ENCODE results near the gene DCUN1D1. TPM values are rescaled to one million over a fixed set of nuclear protein-coding genes. Genes with fewer than 3 reads are reported as not detected.

Gene DCUN1D1
- total RNA-seq, 3 donors from 2014 or later (not counting 1 experiment from before 2014, with no cell fraction given): 46.5 to 62.0 (median 51.7) TPM

DNA sequence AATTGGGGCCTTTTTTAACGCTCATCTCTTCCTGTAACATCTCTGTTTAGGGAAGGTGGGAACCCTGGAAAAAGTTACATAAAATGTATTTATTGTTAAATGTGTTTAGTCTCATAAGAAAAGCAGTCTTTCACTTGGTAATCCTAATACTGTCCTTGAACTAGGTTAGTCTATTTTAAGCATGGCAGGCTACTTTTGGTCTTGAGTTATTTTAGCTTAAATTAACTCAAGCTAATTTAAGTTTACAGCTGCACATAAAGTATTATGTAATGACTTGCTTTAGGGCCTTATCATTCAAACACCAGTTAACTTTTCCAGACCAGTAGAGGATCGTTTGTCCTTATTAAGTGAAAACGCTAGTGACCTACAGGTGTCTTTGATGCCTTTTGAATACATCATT, 63.2 kb downstream of the DCUN1D1 start:
- H3K36me3 Mint-ChIP-seq: no peaks in the 10 kb centered on the region
- peaks cover 39% of the 10 kb centered on the region for H3K36me3 ChIP-seq (ENCODE audit: control insufficient read depth, insufficient read depth, low read length)
- H3K9me3 Mint-ChIP-seq: no peaks in the 10 kb centered on the region
- peaks cover 26 to 30% of the 10 kb centered on the region in 2 donors for H3K4me1 Mint-ChIP-seq
- ATAC-seq: no peak
- 100% methylated on average over 2 of the region's 3 CpGs for WGBS (ENCODE audit: insufficient coverage)
- no peaks in the 10 kb centered on the region for H3K27me3 Mint-ChIP-seq (ENCODE audit: low read depth in 2 of 2)
- no peaks in the 10 kb centered on the region for H3K9me3 ChIP-seq (ENCODE audit: control insufficient read depth, insufficient read depth, low read length)
- peaks cover 6% of the 10 kb centered on the region for H3K4me1 ChIP-seq (ENCODE audit: control insufficient read depth, insufficient read depth, low read length)
- H3K27ac Mint-ChIP-seq: no peak overlapping the region
- no peak overlapping the region for H3K4me3 Mint-ChIP-seq
- DNase-seq: no peak
- TF ChIP-seq, protein P1, sequence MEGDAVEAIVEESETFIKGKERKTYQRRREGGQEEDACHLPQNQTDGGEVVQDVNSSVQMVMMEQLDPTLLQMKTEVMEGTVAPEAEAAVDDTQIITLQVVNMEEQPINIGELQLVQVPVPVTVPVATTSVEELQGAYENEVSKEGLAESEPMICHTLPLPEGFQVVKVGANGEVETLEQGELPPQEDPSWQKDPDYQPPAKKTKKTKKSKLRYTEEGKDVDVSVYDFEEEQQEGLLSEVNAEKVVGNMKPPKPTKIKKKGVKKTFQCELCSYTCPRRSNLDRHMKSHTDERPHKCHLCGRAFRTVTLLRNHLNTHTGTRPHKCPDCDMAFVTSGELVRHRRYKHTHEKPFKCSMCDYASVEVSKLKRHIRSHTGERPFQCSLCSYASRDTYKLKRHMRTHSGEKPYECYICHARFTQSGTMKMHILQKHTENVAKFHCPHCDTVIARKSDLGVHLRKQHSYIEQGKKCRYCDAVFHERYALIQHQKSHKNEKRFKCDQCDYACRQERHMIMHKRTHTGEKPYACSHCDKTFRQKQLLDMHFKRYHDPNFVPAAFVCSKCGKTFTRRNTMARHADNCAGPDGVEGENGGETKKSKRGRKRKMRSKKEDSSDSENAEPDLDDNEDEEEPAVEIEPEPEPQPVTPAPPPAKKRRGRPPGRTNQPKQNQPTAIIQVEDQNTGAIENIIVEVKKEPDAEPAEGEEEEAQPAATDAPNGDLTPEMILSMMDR (IDR thresholded peaks at IDR 0.05): no peak
- no peak overlapping the region for H3K27ac ChIP-seq (ENCODE audit: low read length)
- no peak overlapping the region for H3K4me3 ChIP-seq (ENCODE audit: low read length)
- no peaks in the 10 kb centered on the region for H3K27me3 ChIP-seq (ENCODE audit: control insufficient read depth, insufficient read depth, low read length)
- intact Hi-C loops (cut with micrococcal nuclease): loop anchor here (5.0 kb wide), 1 partner anchor 50 kb away; no protein-coding TSS in a partner anchor

DNA sequence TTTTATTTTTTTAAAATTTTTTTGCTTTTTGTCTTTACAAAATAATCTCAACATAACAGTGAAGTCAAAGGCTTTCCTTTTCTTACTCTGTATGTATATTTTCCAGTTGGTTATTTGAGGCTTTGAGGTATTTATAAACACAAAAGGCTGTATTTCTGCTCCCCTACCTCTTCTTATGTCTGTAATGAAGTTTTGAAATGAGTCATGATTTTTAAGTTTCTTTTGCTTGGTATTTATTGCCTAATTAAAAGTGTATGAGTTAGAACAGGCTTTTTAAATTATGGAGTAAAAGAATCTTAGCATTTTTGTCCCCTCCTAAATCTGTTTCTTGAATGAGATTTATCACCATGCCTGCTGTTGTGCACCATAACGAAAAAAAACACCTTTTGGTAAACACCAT, 66.0 kb downstream of the DCUN1D1 start:
- Histone ChIP-seq H3K9me3 (ENCODE audit: control insufficient read depth, insufficient read depth, low read length) (no peaks in the 10 kb centered on the region), H3K4me3 (ENCODE audit: low read length) (no peak overlapping the region), H3K27me3 (ENCODE audit: control insufficient read depth, insufficient read depth, low read length) (no peaks in the 10 kb centered on the region), H3K27ac (ENCODE audit: low read length) (no peak overlapping the region), H3K36me3 (ENCODE audit: control insufficient read depth, insufficient read depth, low read length) (peaks cover 27% of the 10 kb centered on the region), H3K4me1 (ENCODE audit: control insufficient read depth, insufficient read depth, low read length) (peaks cover 11% of the 10 kb centered on the region)
- DNase-seq (no peak), ATAC-seq (peak in 1 of 3 donors; percentile 12)
- H3K36me3 Mint-ChIP-seq: no peaks in the 10 kb centered on the region
- peaks cover 42 to 43% of the 10 kb centered on the region in 2 donors for H3K4me1 Mint-ChIP-seq
- WGBS (ENCODE audit: insufficient coverage): no CpG with 5 or more reads among the region's 1 CpG
- TF ChIP-seq, protein P1 (IDR thresholded peaks at IDR 0.05): no peak
- H3K4me3 Mint-ChIP-seq: peak overlapping the region; percentile 62
- intact Hi-C loops (cut with micrococcal nuclease): no loop called here
- H3K27me3 Mint-ChIP-seq (ENCODE audit: low read depth in 2 of 2): no peaks in the 10 kb centered on the region
- peak overlapping the region; percentile 88 to 92 for H3K27ac Mint-ChIP-seq
- no peaks in the 10 kb centered on the region for H3K9me3 Mint-ChIP-seq

DNA sequence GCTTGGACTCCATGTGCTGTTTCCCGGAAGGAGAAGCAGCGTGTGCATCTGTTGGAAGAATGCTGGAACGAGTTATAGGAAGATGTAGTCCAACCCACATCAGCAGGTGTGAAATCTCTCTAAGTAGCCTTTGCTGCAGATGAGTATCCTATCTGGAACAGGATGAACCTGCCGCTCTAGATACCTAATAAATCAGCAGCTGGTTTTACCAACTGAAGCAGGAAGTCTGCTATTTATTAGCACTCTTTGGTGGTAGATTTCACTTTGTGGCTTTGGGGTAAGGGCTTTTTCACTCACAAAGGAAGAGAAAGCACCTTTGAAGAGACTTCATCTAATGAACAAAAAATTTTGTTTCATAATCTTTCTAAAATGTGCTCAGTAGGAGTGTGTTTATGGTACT, 66.4 kb downstream of the DCUN1D1 start:
- H3K4me3 ChIP-seq (ENCODE audit: low read length): no peak overlapping the region
- Mint-ChIP-seq H3K36me3 (no peaks in the 10 kb centered on the region), H3K27ac (peak overlapping the region; percentile 88 to 92), H3K27me3 (ENCODE audit: low read depth in 2 of 2) (no peaks in the 10 kb centered on the region), H3K4me3 (peak overlapping the region; percentile 62), H3K4me1 (peaks cover 47% of the 10 kb centered on the region in 2 donors), H3K9me3 (no peaks in the 10 kb centered on the region)
- H3K27ac ChIP-seq (ENCODE audit: low read length): peak overlapping the region; percentile 47
- ATAC-seq (peak; percentile 55 to 80 (median 63)), DNase-seq (peak in 1 of 2 donors; percentile 59)
- peaks cover 23% of the 10 kb centered on the region for H3K36me3 ChIP-seq (ENCODE audit: control insufficient read depth, insufficient read depth, low read length)
- intact Hi-C loops (cut with micrococcal nuclease): no loop called here
- H3K27me3 ChIP-seq (ENCODE audit: control insufficient read depth, insufficient read depth, low read length): no peaks in the 10 kb centered on the region
- no peaks in the 10 kb centered on the region for H3K9me3 ChIP-seq (ENCODE audit: control insufficient read depth, insufficient read depth, low read length)
- WGBS (ENCODE audit: insufficient coverage): 15% methylated on average over 4 of the region's 4 CpGs
- peaks cover 11% of the 10 kb centered on the region for H3K4me1 ChIP-seq (ENCODE audit: control insufficient read depth, insufficient read depth, low read length)
- TF ChIP-seq, protein P1 (IDR thresholded peaks at IDR 0.05): no peak

DNA sequence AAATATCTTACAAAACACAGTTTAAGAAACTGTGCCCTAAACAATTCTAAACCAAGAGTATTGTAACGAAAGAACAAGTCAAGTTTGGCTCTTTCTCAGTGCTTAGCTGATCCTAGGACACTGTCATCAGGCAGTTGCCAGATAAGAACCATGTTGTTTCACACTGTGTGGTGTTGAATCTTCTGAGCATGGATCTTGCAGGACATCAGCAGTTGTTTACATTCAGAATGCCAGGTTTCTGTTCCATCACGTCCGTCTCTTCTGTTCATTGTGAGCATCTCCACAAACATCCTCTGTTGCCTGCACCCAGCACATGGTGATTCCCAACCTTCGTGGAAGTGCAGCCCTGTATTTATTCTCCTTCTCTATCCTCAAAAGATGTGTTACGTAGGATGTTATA, 67.9 kb downstream of the DCUN1D1 start:
- Histone ChIP-seq H3K27ac (ENCODE audit: low read length) (no peak overlapping the region), H3K4me3 (ENCODE audit: low read length) (no peak overlapping the region), H3K27me3 (ENCODE audit: control insufficient read depth, insufficient read depth, low read length) (no peaks in the 10 kb centered on the region), H3K36me3 (ENCODE audit: control insufficient read depth, insufficient read depth, low read length) (peaks cover 18% of the 10 kb centered on the region), H3K4me1 (ENCODE audit: control insufficient read depth, insufficient read depth, low read length) (peaks cover 11% of the 10 kb centered on the region), H3K9me3 (ENCODE audit: control insufficient read depth, insufficient read depth, low read length) (no peaks in the 10 kb centered on the region)
- Mint-ChIP-seq H3K27ac (peak overlapping the region; percentile 88 to 92), H3K4me3 (no peak overlapping the region), H3K4me1 (peaks cover 47% of the 10 kb centered on the region in 2 donors), H3K27me3 (ENCODE audit: low read depth in 2 of 2) (no peaks in the 10 kb centered on the region), H3K36me3 (no peaks in the 10 kb centered on the region), H3K9me3 (no peaks in the 10 kb centered on the region)
- DNase-seq: no peak
- peak in 1 of 3 donors; percentile 33 for ATAC-seq
- intact Hi-C loops (cut with micrococcal nuclease): no loop called here
- TF ChIP-seq, protein P1 (IDR thresholded peaks at IDR 0.05): no peak
- WGBS (ENCODE audit: insufficient coverage): 98% methylated on average over 3 of the region's 5 CpGs

All from natural killer cell (primary cell).